Central memory CD4-positive, alpha-beta T cell (primary cell): ENCODE results near the gene TSSK3.
"Not testable (repeated sequence)": the region's sequence is repeated elsewhere in the genome, so short reads cannot be mapped to it uniquely, and the experiment has no call there.

Experiments used
- DNase-seq: peaks from one replicate; pipeline ENCODE4 v3.0.0; 2022

The TSSK3 gene

DNA sequence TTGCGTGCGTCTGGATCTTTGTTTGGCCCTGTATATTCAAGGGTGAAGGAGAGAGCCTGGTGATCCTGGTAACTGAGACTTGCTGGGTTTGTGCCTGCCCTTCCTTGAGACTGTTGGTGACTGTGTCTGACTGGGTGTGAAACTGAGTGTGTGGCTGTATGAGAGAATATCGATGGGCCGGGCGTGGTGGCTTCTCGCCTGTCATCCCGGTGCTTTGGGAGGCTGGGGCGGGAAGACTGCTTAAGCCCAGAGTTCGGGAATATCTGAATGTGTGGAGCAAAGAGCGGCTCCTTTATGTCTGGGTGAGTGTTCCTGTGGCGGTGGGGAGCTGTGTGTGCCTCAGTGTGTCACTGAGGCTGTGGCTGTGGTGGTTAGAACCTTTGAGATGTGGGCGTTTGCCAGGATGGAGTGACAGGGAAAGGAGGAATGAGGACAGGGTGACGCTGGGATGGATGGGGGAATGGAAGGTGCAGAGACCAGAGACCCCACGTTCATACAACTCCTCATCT lies 23.6 kb upstream of the TSSK3 start:
- no peak for DNase-seq

DNA sequence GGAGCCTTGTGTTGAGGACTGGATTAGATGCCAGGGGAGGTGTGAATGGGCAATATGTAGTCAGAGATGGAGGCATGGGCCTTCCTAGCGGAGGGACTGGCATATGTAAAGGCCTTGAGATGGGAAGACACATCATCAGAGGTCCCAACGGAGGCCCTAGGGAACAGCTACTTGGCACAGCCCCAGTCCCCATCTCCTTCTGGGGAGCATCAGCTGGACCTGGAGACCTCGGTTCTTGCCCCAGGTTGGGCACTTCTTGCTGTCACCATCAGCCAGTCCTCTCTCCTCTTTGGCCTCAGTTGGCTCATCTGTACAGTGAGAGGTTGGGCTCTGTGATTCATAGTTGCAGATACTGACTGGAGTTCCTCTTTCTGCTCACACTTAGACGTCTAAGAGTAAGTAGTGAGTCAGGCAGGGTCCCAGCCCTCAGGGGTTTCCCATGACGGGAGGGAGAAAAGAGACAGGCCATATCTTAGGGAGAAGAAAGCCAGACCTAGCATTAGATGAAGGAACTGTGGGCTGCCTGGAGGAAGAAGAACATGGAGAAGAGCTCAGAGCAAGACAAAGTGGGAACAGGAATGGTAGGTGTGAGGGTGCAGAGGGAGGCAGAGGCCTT lies 22.9 kb upstream of the TSSK3 start:
- no peak for DNase-seq

DNA sequence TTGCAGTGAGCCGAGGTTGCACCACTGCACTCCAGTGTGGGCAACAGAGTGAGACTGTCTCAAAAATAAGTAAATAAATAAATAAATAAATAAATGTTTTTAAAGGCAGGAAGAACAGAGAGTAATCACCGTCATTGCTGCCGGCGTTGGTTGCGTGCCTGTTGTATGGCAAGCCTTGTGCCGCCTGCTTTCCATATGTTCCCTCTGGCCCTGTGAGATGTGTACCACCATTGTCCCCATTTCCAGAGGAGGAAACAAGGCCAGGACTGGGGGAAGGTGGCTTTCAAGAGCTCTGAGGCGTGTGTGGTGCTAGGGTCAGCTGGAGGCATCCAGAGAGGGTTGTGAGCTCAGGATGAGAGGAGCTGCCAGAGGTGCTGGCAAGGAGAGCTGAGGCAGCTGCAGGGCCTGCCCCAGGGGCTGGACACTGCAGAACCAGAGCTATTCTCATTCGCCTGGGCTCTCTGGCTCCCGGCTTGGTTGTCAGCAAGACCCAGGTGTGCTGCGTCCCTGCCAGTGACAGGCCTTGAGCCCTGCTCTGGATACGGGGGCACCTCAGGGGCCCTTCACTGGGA lies 21.1 kb upstream of the TSSK3 start:
- DNase-seq = no peak

DNA sequence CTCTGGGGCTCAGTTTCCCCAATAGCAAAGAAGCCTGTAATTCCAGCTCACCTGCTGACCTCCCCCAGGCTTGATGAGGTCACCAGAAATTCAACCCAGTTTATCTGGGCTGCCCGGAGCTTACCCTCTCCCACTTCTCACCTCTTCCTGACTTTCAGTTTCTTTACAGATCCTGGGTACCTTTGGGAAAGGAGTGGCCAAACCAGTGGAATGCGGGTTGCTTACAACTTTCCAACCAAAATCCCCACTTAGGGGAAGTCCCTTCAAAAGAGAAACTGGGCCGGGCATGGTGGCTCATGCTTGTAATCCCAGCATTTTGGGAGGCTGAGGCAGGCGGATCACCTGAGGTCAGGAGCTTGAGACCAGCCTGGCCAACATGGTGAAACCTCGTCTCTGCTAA lies 20.4 kb upstream of the TSSK3 start:
- no peak for DNase-seq

DNA sequence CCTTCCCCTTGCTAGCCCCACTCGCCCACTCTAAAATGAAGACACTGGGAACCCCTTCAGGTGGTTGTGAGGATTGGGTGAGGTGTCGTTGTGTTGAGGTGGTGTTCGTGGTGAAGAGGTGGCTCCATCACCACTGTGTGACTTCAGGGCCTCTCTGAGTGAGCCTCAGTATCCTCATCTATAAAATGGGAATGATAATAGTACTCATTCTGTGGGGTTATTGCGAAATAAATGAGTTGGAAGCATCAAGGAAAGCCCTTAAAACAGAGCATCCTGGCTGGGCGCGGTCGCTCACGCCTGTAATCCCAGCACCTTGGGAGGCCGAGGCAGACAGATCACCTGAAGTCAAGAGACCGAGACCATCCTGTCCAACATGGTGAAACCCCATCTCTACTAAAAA lies 19.6 kb upstream of the TSSK3 start:
- no peak for DNase-seq

DNA sequence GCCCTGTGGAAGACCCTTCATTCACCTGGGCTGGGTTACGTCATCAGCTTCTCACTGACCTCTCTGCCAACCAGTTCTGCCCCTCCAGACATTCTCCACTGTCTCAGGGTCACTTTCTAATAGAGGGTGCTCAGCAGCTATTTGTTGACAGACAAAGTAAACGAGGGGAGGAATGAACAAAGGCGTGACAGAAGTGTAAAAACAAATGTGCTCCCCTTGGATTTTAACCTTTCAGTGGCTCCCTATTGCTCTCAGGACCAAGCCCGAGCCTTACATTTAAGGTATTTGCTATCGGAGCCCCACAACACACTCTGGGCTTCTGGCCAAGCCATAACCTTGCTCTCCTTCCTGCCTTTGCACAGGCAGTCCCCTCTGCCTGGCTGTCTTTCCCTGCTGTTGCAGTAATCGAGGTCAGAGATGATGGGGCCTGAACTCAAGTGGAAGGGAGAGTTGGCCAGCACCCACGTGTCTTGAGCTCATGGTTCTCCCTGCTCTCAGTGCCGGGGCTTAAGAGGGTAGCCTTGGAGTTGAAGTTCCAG lies 17.0 kb upstream of the TSSK3 start:
- DNase-seq = peak; percentile 33

DNA sequence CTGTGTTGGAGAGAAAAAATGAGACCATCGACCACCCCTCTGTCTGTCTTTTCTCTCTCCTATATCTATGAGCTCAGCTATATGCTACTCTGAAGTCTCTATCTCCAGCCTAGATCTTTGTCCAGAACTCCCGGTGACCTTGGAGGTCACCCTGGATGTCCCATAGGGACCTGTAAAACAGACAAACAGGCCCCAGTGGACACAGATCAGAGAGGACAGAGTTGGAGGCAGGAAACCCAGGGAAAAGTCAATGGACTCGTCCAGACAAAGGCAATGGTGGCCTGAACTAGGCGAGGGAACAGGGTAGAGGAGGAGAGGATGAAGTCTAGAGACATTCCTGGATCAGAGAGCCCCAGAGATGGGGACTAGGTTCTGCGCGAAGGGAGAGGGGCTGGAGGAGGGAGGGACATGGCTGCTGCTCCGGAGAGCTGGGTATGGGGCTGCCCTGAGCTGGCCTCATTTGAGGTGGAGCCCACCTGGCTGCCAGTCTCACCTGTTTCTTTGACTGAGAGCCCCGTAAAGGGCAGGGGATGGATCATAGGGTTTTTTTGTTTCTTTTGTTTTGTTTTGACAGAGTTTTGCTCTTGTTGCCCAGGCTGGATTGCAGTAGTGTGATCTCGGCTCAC lies 15.7 kb upstream of the TSSK3 start:
- DNase-seq = no peak

DNA sequence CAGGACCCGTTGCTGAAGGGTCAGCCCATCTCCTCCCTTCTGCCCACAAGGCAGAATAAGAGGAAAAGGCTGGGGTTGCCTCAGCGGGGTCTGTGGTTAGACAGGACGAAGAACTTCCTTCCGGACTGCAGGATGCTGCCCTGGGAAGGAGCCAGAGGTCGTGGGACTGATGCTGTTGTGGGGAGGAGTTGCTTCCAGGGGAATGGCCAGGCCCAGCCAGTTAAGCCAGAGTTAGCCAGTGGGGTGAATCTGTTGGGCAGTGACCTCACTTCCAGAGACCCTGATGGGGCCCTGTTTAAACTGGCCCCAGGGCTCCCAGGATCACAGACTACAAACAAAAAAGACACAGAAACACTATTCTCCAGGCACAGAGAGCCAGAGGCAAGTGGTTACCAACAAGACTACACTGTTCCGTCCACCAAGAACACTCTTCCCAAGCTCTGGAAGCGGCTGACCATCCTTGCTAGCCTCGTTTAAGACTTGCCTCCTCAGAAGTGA lies 13.1 kb upstream of the TSSK3 start:
- DNase-seq = no peak

DNA sequence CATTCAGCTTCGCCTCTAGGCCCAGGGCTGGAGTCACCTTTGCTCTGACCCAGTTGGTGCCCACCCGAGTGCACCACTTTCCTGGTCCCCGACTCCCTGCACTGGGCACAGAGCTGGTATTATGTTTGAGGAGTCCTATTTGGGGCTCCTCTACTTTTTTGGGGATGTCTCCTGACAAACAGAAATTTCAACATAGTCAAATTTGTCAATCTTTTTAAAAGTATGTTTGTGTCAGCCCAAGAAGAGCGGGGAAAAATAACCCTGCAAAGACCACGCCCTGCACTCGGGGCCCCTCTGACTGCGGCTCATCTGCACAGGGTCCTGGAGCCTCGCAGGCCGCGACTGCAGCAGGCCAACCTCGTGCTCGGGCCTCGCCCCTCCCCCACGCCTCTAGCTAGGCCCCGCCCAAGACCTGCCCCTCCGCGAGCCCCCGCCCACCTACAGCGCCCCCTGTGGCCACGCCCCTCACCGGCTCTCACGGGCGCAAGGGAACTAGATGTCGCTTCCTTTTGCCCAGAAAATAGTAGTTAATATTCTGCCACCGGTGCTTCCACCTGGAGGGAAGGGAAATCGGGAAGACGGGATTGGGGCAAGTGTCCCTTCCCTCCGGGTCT lies 11.4 kb upstream of the TSSK3 start:
- no peak for DNase-seq

DNA sequence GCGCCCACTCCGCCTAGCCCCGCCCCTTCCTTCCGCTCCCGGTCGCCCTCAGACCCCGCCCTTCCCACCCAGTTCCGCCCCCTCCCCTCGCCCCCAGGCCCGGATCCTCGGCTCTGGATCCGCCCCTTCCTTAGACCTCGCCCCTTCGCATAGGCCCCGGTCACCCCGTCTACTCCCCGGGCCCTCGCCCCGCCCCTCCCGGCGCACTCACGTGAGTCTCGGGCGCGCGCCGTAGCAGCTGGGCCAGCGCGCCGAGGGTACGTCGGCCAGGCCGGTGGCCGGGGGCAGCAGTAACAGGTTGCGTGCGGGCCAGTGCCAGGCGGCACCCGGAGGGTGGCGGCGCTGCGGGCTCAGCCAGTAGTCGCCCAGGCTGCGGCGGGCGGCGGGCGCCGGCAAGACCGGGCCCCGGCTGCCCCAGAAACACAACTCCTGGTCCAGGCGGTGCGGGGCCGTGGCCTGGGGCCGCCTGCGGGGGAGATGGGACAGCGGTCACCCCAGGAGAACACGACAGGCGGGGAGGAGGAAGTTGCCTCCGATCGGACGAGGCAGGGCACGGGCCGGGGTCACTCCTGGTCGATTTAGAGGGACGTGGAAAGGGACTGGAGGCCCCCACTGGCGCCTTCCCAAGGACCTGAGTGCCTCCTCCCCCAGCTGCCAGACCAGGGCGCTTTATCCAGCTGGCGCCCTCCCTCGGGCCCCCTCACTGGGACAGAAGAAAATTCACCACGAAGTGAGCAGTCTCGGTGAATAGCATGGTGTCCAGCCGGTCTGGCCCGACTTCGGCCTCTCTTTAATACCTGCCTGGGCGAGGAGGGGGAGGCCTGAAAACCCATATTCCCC lies 10.7 kb upstream of the TSSK3 start:
- peak; percentile 89 for DNase-seq

DNA sequence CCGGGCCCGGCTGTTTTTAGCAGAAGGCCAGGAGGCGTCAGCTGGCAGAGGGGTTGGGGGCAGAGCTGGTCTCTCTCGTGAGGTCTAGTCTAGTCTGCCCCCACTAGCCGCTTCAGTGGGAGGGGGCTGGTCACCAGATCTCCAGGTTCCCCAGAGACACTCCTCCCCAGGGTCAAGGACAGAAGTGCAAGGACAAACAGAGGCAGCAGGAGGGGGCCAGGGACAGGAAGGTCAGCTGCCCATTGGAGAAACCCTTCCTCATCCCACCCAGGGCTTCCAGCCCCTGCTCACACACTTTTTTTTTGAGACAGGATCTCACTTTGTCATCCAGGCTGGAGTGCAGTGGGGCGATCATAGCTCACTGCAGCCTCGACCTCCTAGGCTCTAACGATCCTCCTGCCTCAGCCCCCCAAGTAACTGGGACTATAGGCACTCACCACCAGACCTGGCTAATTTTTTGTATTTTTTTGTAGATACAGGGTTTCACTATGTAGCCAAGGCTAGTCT lies 10.0 kb upstream of the TSSK3 start:
- DNase-seq = no peak

DNA sequence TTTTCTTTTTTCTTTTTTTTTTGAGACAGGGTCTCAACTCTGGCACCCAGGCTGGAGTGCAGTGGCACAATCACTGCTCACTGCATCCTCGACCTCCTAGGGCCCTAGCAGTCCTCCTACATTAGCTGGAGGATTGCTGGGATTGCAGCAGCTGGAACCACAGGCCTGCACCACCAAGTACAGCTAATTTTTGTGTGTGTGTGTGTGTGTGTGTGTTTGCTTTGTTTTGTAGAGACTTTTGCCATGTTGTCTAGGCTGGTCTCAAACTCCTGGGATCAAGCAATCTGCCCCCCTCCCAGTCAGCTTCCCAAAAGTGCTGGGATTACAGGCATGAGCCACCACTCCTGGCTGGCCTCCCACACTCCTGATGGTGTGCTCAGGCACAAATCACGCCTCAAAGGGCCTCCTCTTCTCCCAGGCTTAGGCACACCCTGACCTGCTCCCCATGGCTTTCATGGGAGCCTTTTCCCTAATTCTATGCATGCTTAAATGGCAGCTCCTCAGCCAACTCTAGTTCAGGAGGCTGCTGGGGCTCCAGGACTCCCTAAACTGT lies 9.4 kb upstream of the TSSK3 start:
- DNase-seq = no peak

DNA sequence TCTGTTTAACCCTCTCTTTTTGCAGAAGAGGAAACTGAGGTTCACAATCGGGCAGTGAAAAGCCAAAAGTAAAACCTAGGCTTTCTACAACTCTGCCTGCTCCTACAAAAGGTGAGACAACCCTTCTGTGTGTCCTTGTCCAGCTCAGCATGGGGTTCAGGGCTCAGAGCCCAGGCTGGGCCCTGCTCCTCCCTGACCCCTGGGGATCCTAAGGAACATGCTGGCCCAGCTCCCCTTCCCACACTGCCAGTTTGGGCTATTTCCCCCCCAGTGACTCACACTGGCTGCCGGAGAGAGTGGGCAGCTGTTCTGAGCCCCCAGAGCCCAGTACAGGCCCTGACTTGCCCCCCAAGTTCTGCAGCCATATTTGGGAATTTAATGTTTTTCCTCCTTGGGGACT lies 8.9 kb upstream of the TSSK3 start:
- DNase-seq = no peak

DNA sequence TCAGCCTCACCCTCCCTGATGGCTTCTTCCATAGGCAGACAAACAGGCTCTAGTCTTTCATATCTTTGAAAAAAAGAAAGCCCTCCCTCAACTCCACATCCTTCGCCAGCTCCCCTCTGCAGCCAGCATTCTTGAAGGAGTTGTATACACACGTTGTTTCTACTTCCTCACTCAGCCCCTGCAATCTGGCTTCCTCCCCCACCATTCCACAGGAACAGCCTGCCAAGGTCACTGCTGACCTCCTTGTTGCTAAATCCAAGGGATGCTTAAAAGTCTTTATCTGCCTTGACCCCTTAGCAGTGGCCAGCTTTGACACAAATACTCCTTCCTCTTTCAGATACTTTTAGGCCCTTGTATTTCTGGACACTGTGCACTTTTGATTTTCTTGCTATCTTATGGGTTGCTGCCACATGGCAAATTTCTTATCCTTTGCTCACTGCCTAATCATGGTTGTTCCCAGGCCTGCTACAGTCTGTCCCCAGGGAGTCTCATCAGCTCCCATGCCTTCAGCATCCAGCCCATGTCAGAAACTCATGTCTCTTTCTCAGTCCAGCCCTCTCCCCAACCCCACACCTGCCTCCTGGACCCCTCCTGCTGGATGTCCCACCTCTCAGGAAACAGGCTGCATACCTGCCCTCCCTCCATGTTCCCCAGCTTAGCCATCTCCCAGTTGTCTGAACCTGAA lies 8.3 kb upstream of the TSSK3 start:
- DNase-seq = no peak

DNA sequence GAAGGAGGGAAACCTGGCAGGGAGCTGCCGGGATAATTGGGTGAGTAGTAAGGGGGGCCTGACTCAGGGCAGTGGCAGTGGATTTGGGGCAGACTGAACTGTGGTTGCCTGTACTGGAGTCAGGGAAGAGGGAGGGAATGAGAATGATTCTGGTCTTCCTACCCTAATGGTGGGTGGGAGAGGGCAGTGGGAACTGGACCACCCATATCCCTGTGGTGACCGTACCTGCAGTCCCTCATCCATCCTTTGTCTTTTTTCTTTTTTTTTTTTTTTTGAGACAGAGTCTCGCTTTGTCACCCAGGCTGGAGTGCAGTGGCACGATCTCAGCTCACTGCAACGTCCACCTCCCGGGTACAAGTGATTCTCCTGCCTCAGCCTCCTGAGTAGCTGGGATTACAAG lies 6.6 kb upstream of the TSSK3 start:
- not testable (repeated sequence) for DNase-seq

DNA sequence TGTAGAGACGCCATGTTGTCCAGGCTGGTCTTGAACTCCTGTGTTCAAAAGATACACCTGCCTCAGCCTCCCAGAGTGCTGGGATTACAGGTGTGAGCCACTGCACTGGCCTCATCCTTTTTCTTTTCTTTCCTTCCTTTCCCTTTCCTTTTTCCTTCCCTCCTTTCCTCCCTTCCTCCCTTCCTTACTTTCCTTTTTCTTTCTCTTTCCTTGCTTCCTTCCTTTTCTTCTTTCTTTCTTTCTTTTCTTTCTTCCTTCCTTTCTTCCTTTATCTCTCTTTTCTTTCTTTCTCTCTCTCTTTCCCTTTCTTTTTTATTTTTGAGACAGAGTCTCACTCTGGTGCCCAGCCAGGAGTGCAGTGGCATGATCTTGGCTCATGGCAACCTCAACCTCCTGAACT lies 5.9 kb upstream of the TSSK3 start:
- no peak for DNase-seq

DNA sequence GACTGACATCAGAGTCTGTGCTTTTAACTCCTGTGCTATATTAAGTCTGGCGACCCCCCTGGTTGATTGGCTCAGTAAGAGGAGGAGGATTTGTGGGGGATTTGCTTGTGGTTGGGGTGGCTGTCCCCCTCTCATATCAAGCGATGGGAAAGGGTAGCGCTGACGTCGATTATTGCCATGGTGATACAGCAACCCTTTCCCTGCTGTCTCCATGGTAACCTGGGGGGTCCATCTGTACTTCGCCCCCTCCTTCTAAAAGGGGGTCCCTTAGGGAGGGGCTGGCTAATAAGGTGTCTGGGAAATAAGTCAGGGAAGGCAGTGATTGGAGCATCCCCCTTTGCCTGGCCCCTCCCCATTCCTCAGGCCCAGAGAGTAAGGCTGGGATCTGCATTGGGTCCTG lies 4.7 kb upstream of the TSSK3 start:
- no peak for DNase-seq

DNA sequence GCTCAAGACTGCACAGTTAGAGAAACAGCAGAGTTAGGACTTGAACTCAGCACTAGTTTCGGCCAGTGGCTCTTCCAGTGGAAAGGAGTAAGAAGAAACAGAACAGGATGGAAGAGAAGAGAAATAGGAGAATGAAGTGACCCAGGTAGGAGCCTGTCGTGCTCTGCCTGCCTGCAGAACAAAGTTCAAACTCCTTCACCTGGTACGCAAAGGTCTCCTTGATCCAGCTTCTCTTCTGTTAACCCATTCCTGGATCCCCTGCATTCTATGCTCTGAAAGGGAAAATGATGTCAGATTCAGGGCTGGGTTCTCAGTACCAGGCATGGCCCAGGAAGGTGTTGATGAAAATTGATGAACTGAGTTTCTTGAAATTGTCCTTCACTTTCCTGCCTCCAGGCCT lies 3.9 kb upstream of the TSSK3 start:
- DNase-seq = no peak

DNA sequence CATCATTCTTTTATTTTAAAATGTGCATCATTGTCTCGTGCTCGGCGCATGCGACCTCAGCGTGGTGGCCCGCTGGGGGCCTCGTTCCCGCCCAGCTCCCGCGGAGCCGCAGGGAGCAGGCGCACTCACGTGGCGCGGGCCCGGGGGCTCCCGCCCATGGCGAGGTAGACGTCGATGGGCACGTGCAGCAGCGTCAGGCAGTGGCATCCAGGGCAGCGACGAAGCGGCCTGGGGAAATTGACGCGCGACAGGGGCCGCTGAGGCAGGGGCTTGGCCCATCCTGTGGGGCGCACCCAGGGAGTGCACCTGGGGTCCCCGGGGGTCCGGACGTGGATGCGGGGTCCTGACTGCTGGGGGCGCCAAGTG lies 1.0 kb upstream of the TSSK3 start:
- DNase-seq = no peak

DNA sequence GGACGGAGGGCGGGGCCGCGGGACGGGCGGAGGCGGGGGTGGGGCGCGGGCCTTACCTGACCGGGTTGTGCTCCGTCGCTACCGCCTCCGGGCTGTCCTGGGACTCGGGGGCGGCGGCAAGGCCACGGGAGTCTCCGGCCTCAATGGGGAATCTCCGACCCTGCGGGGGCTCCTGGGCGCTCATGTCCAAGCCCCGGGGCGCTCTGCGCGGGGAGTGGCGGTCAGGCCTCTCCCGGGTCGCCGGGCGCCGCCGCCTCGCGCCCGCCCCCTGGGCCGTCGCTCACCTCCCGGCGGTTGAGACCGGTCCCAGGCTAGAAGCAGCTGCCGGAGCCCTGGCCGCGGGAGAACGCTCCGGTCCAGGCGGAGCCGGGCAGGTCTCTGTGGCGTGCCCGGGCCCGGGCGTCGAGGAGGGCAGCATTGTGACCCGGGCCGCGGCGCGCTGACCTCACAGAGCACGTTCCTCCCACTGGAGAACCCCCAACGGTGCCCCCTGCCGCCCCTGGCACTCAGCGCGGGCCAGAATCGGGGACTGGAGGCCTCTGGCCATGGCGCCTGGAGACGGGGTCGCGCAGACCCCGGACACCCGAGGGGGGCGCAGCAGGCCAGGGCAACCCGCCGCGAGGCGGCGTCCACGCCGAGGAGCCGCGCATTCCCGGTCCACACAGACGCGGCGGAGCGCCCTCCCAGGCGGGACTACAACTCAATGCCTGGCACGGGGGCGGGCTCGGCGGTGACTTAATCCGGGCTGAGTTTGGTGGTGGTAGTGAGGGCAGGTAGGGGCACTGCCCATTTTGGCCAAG lies 465 bp upstream of the TSSK3 start:
- no peak for DNase-seq

DNA sequence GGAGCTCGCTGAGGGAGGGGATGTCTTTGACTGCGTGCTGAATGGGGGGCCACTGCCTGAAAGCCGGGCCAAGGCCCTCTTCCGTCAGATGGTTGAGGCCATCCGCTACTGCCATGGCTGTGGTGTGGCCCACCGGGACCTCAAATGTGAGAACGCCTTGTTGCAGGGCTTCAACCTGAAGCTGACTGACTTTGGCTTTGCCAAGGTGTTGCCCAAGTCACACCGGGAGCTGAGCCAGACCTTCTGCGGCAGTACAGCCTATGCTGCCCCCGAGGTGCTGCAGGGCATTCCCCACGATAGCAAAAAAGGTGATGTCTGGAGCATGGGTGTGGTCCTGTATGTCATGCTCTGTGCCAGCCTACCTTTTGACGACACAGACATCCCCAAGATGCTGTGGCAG lies 1.4 kb downstream of the TSSK3 start:
- no peak for DNase-seq
